ENCODE results near the gene SRSF9.
A peak's percentile ranks its signal among the peaks of the same experiment; 100 is the strongest.
"Not testable (repeated sequence)": the region's sequence is repeated elsewhere in the genome, so short reads cannot be mapped to it uniquely, and the experiment has no call there.

The SRSF9 gene

DNA sequence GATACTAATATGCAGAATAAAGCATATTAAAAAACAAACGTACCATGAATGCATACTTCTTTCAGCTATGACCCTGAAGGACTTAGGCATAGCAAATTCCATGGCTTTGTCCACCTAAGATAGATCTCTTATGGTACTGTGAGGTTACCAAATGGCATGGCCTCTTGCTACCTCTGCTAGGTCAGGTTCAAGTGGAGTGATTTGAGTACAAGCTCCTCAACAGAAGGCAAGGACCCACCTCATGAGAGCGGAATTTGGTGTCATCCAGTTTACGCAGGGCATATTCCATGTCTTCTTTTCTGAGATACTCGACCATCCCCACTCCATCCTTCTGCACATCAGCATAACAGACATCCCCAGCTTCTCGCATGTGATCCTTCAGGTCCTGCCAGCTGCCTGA, 5.8 kb downstream of the SRSF9 start:
- no peak overlapping the region for H3K4me3 ChIP-seq (ENCODE audit: low read depth, low read length)
- TF ChIP-seq, protein P1, sequence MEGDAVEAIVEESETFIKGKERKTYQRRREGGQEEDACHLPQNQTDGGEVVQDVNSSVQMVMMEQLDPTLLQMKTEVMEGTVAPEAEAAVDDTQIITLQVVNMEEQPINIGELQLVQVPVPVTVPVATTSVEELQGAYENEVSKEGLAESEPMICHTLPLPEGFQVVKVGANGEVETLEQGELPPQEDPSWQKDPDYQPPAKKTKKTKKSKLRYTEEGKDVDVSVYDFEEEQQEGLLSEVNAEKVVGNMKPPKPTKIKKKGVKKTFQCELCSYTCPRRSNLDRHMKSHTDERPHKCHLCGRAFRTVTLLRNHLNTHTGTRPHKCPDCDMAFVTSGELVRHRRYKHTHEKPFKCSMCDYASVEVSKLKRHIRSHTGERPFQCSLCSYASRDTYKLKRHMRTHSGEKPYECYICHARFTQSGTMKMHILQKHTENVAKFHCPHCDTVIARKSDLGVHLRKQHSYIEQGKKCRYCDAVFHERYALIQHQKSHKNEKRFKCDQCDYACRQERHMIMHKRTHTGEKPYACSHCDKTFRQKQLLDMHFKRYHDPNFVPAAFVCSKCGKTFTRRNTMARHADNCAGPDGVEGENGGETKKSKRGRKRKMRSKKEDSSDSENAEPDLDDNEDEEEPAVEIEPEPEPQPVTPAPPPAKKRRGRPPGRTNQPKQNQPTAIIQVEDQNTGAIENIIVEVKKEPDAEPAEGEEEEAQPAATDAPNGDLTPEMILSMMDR (conservative IDR thresholded peaks at IDR 0.05; ENCODE audit: low read depth, low read length) = no peak
- no peak for DNase-seq (ENCODE audit: low read depth)

DNA sequence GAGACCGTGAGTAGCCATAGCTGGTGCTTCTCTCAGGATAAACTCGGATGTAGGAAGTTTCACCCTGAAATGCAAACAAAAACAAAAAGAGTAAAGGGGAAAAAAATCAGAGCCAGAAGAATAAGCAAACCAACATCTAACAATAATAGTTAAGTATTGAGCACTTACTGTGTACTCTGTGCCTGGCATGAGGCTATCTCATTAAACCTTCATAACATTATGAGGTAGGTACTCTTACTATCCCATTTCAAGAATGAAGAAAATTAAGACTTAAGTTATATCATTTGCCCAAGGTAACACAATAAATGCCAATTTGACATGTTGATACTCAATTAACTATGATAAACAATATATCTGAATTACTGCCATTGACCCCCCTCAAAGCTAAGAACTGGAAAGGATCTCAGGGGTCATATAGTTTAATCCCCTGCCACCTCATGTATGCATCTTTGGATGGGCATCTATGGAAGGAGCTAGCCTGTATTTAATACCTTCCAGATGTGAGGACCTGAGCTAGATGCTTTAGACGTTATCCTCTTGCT, 7.4 kb downstream of the SRSF9 start:
- no peak overlapping the region for H3K4me3 ChIP-seq (ENCODE audit: low read depth, low read length)
- TF ChIP-seq, protein P1 (conservative IDR thresholded peaks at IDR 0.05; ENCODE audit: low read depth, low read length) = no peak
- no peak for DNase-seq (ENCODE audit: low read depth)

DNA sequence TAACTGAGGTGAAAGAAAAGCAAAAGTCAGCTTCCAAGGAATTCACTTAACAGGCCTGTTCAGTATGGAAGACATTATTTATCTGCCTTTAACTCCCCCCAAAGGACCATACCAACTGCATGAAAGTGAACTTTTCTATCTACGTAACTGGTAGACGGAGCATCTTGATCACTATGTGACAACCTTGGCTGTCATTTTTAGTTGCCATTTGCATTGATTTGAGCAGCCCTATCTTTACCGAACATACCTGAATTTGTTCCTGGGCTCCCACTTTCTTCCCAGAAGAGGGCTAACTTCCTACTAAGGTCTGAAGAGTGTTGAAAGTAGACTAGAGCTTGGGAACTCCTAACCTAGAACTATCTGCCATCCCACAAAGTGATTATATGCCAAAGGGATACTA, 9.4 kb downstream of the SRSF9 start:
- DNase-seq (ENCODE audit: low read depth) = no peak
- TF ChIP-seq, protein P1 (conservative IDR thresholded peaks at IDR 0.05; ENCODE audit: low read depth, low read length) = no peak
- no peak overlapping the region for H3K4me3 ChIP-seq (ENCODE audit: low read depth, low read length)

DNA sequence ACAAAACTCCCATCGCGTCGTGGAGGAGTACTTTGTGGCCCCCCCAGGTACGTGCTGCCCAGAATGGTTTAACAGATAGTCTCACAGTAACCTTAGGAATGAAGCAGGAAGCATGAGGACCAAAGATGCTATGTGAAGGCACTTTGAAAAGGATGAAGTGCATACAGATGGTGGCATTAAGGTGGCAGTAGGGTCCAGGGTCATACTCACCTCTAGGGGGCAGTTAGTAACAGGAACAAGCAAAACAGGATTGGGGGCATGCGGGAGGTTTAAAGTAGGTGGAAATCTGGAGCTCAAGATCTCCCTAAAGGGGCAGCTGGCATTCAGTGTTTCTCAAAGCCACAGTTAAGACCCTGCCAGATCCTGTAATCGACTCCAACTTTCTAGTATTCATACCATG, 12.4 kb downstream of the SRSF9 start:
- peak; percentile 13 for DNase-seq (ENCODE audit: low read depth)
- TF ChIP-seq, protein P1 (conservative IDR thresholded peaks at IDR 0.05; ENCODE audit: low read depth, low read length) = peak; percentile 43
- no peak overlapping the region for H3K4me3 ChIP-seq (ENCODE audit: low read depth, low read length)

DNA sequence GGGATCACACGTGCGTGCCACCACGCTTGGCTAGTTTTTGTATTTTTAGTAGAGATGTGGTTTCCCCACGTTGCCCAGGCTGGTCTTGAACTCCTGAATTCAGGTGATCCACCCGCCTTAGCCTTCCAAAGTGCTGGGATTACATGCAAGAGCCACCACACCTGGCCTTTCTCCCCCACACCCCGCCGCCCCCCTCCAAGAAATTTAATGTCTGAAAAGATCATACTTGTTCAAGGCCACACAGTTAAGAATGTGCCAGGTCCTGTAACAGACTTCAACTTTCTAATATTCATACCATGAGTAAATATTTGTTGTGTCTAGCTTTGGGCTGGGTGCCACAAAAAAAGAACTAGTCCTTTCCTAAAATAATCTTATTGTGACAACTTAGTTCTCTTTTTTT, 14.2 kb downstream of the SRSF9 start:
- TF ChIP-seq, protein P1 (conservative IDR thresholded peaks at IDR 0.05; ENCODE audit: low read depth, low read length) = no peak
- no peak for DNase-seq (ENCODE audit: low read depth)

DNA sequence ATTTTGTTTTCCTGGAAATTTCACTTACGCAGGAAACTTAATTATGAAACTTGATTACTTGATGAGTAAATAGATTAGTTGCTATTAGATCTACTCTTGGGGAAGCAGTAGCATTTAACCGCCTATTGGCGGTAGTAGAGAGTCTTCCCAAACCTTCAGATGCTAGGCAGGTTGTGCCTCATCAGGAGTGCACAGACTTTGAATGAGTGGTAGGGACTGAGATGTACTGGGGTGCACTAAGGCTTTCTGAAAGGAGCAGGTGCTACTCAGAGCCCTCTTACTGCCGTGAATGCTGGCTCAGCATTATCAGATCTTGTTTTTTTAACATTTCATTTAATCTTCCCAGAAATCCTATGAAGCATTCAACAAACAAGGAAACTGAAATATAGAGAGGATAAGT, 15.6 kb downstream of the SRSF9 start:
- TF ChIP-seq, protein P1 (conservative IDR thresholded peaks at IDR 0.05; ENCODE audit: low read depth, low read length) = peak; percentile 77
- DNase-seq (ENCODE audit: low read depth) = peak; percentile 44

More for the DNA sequence above, 14.2 kb downstream of the SRSF9 start:
- no peak overlapping the region for H3K4me3 ChIP-seq (ENCODE audit: low read depth, low read length)

DNA sequence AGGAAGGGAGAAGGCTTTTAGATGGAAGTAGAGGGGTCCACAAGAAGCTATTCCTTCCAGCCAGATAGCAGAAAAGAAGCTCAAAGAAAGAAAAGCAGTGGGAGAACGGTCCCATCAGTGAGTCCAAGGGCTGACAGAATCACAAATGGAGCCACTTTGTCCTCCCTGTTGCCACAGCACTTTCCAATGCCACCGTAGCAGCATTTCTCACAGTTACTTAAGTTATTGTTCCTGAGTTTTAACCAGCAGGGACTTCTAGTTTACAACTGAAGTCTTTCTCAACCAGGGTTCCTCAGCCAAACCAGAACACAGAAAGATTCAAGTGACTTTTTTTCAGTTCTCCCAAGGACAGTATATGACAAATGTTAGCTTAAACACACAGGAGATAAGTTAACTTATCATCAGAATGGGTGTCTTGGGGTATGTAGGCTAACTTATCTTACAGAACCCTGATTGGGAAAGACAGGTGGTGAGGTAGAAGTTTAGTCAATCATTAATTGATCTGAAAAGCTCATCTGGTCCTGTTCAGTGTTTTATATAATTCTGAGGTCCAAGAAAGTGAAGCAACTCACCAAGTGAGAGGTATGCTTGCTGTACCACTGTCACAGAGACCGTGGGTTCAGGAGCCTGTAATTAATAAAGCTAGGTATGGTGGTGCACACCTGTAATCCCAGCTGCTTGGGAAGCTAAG, 16.3 kb downstream of the SRSF9 start:
- H3K4me3 ChIP-seq (ENCODE audit: low read depth, low read length) = no peak overlapping the region
- no peak for DNase-seq (ENCODE audit: low read depth)
- TF ChIP-seq, protein P1 (conservative IDR thresholded peaks at IDR 0.05; ENCODE audit: low read depth, low read length) = no peak

More for the DNA sequence above, 15.6 kb downstream of the SRSF9 start:
- H3K4me3 ChIP-seq (ENCODE audit: low read depth, low read length) = no peak overlapping the region

DNA sequence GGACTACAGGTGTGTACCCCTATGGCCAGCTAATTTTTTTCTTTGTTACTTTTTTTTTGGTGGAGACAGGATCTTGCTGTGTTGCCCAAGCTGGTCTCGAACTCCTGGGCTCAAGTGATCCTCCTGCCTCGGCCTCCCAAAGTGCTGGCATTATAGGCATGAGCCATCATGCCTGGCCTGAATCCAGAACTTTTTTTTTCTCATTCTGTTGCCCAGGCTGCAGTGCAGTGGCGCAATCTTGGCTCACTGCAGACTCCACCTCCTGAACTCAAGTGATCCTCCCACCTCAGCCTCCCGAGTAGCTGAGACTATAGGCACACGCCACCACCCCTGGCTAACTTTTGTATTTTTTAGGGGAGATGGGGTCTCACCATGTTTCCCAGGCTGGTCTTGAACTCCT, 17.0 kb downstream of the SRSF9 start:
- H3K4me3 ChIP-seq (ENCODE audit: low read depth, low read length) = not testable (repeated sequence)
- peak; percentile 15 for DNase-seq (ENCODE audit: low read depth)

Data from choroid plexus epithelial cell (primary cell).